Measurements from ENCODE around the gene JAG2.
A peak's percentile ranks its signal among the peaks of the same experiment; 100 is the strongest.

JAG2 gene

GRCh38 chr14:105166571-105167302 lies 1.8 kb downstream of the JAG2 start:
- no peak for DNase-seq

GRCh38 chr14:105165761-105166485 lies 2.7 kb downstream of the JAG2 start:
- DNase-seq: no peak

- no peak for DNase-seq
These were observed 3.4 kb downstream of the JAG2 start for GRCh38 chr14:105165134-105165704.

GRCh38 chr14:105163040-105163742 lies 5.4 kb downstream of the JAG2 start:
- DNase-seq: no peak

GRCh38 chr14:105162669-105162979 lies 6.0 kb downstream of the JAG2 start:
- no peak for DNase-seq

GRCh38 chr14:105161964-105162668 lies 6.5 kb downstream of the JAG2 start:
- peak in 10 of 56 donors; percentile 8 to 47 (median 18) for DNase-seq

- DNase-seq: no peak
These were observed 7.3 kb downstream of the JAG2 start for GRCh38 chr14:105161309-105161708.

- no peak for DNase-seq
These were observed 7.8 kb downstream of the JAG2 start for GRCh38 chr14:105160776-105161175.

GRCh38 chr14:105159344-105159743 lies 9.2 kb downstream of the JAG2 start:
- DNase-seq: no peak

- no peak for DNase-seq
These were observed 9.8 kb downstream of the JAG2 start for GRCh38 chr14:105158794-105159193.

GRCh38 chr14:105157872-105158271 lies 10.7 kb downstream of the JAG2 start:
- no peak for DNase-seq

- DNase-seq: no peak
These were observed 11.9 kb downstream of the JAG2 start for GRCh38 chr14:105156414-105157375.

GRCh38 chr14:105155681-105156413 lies 12.7 kb downstream of the JAG2 start:
- DNase-seq: no peak

- DNase-seq: no peak
These were observed 13.4 kb downstream of the JAG2 start for GRCh38 chr14:105155071-105155651.

GRCh38 chr14:105154476-105154871 lies 14.1 kb downstream of the JAG2 start:
- no peak for DNase-seq

- DNase-seq: no peak
These were observed 14.7 kb downstream of the JAG2 start for GRCh38 chr14:105153739-105154475.

GRCh38 chr14:105153331-105153731 lies 15.2 kb downstream of the JAG2 start:
- no peak for DNase-seq

- DNase-seq: no peak
These were observed 15.8 kb downstream of the JAG2 start for GRCh38 chr14:105152794-105153241.
